ENCODE measurements around the gene SLC25A22. TPM values are rescaled to one million over a fixed set of nuclear protein-coding genes. Genes with fewer than 3 reads are reported as not detected.

The SLC25A22 gene
- total RNA-seq, 4 donors from 2014 or later, result 7.5 to 21.9 (median 12.7) TPM

GRCh38 chr11:802018-802617 lies 4.0 kb upstream of the SLC25A22 start:
- DNase-seq (ENCODE audit: low spot score), result no peak
- ATAC-seq (ENCODE audit: low FRiP score), result no peak
- TF ChIP-seq, protein P1, sequence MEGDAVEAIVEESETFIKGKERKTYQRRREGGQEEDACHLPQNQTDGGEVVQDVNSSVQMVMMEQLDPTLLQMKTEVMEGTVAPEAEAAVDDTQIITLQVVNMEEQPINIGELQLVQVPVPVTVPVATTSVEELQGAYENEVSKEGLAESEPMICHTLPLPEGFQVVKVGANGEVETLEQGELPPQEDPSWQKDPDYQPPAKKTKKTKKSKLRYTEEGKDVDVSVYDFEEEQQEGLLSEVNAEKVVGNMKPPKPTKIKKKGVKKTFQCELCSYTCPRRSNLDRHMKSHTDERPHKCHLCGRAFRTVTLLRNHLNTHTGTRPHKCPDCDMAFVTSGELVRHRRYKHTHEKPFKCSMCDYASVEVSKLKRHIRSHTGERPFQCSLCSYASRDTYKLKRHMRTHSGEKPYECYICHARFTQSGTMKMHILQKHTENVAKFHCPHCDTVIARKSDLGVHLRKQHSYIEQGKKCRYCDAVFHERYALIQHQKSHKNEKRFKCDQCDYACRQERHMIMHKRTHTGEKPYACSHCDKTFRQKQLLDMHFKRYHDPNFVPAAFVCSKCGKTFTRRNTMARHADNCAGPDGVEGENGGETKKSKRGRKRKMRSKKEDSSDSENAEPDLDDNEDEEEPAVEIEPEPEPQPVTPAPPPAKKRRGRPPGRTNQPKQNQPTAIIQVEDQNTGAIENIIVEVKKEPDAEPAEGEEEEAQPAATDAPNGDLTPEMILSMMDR (IDR thresholded peaks at IDR 0.05), result no peak

DNA sequence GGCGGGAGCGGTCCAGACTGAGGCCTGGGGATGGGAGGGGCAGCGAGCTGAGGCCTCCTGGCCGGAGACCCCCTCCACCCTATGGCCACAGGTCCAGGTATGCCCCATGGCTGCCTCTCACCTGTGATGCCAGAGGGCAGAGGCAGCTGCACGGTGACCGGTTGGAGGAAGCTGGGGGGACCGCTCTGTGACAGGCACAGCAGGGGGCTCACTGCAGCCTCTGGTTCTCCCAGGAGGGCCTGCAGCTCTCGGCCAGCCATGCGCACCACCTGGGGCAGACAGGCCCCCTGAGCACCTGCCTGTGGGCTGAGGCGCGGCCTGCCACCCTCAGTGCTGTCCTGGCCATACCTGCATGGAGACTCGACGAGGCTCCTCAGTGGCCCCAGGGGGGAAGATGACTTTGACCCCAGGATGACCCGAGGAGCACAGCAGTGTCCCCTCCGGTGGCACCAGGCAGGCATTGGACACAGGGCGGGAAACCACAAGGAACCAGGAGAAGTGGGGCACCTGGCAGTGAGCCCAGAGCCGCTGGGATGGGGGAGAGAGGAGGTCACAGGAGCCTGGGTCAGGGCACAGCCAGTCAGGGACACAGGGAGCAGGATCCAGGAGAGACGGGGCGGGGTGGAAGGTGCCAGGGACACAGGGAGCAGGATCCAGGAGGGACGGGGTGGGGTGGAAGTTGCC lies 3.2 kb upstream of the SLC25A22 start:
- DNase-seq (ENCODE audit: low spot score) (no peak), ATAC-seq (ENCODE audit: low FRiP score) (no peak)
- TF ChIP-seq, protein P1 (IDR thresholded peaks at IDR 0.05), result no peak

DNA sequence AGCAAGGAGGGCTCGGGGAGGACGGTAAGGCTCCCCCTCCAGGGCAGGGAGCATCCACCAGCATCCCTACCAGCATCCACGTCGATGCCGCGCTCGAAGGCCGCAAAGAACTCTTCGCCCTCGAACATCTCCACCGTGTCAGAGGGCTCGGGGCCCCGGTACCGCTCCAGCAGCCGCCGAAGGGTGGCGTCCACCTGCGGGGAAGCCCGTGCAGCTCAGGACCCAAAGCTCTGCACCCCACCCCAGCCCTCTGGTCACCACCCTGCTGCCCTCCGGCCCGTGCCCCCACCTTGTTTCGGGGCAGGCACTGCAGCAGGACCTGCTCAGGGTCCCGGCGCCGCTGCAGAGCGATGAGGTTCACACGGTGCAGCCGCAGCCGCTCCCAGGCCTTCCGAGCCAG lies 2.4 kb upstream of the SLC25A22 start:
- TF ChIP-seq, protein P1 (IDR thresholded peaks at IDR 0.05), result no peak
- no peak for DNase-seq (ENCODE audit: low spot score)
- no peak for ATAC-seq (ENCODE audit: low FRiP score)

DNA sequence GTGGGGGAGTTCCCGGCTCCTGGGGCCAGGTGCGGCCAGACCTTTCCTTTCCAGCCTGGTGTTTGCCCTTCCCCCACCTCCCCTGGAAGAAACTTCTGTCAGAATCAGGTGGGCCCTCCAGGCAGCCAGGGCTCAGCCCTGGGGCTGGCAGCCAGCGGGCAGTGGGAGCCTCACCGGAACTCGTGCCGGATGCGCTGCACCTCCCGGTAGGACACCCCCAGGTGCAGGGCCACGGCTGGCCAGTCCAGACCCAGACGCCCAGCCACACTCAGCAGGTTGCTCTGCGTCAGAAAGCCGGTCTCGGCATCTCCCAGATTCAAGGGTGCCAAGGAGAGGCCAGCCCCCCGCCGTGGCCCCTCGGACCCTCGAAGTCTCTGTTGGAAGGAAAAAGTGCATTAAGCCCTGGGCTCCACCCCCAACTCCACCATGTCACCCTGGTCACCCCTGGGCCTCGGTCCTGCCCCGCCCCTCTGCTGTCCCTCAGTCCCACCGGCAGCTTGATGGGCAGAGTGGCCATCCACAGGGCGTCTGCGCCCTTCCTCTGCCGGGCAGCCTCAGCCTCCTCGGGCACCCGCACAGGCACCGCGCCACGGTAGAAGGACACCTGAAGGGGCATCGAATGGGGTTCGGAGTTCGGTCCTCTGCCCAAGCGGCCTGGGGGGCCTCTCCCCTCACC lies 1.7 kb upstream of the SLC25A22 start:
- DNase-seq (ENCODE audit: low spot score) (no peak), ATAC-seq (ENCODE audit: low FRiP score) (no peak)
- TF ChIP-seq, protein P1 (IDR thresholded peaks at IDR 0.05), result no peak

GRCh38 chr11:797296-798092 lies 587 bp downstream of the SLC25A22 start:
- DNase-seq (ENCODE audit: low spot score), result no peak
- TF ChIP-seq, protein P1 (IDR thresholded peaks at IDR 0.05), result no peak
- ATAC-seq (ENCODE audit: low FRiP score), result peak; percentile 38

DNA sequence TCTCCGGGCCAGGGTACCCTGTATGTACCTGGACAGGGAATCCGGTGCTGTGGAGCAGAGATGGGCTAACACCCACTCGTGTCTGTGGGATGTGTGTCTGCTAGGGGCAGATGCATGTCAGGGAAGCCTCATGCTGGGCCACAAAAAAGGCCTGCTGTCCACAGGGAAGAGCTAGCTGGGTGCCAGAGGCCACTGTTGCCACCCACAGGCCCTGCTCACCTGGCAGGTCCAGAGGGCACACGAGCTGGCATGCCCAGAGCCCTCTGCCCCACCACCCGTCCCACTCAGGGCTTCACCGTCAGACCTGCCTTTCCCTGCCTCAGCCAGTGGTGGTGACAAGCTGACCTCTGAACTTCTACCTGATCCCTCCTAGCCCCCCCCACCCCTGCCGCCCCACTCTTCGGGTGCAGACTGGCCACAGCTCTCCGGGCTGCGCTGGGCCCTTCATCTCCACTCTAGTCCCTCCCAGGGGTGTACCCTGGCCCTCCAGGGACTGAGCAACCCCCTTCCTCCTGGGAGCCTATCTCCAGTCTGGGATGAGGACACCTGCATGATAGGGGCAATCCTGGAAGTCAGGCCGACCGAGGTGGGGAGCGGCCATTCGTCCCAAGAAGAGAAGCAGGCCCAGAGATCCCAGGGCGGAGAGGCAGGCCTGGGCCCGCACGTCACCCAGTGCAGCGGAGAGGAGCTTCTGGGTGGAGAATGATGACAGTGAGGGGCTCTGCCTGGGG lies 1.4 kb downstream of the SLC25A22 start:
- ATAC-seq (ENCODE audit: low FRiP score) (no peak), DNase-seq (ENCODE audit: low spot score) (no peak)
- TF ChIP-seq, protein P1 (IDR thresholded peaks at IDR 0.05), result no peak
